Esophagus muscularis mucosa (tissue), 4 donors: ENCODE results near the gene ANXA7. TPM values are rescaled to one million over a fixed set of nuclear protein-coding genes. Genes with fewer than 3 reads are reported as not detected.

ENCODE experiments used
- DNase-seq: peaks from one replicate; pipeline ENCODE4 v3.0.0-alpha.2; 2017; ENCODE audit errors: extremely low spot score
- H3K27ac ChIP-seq, 4 donors: fragments of 200-600 bp; sonication (generic); replicated peaks in 1 of 4; 1 replicate in 3 of 4; 2 replicates in 1 of 4; pipeline ENCODE4 v1.5.1; 2016 to 2019; ENCODE audit warnings: mild to moderate bottlenecking in 1 of 4
- H3K27me3 ChIP-seq, 4 donors: fragments of 200-600 bp; sonication (generic); one replicate each; pipeline versions ENCODE4 v1.5.1 to v1.6.0; 2016 to 2019
- H3K36me3 ChIP-seq, 4 donors: fragments of 200-600 bp; sonication (generic); one replicate each; pipeline ENCODE4 v1.5.1; 2016 to 2019
- H3K4me1 ChIP-seq, 4 donors: fragments of 200-600 bp; sonication (generic); one replicate each; pipeline ENCODE4 v1.5.1; 2016 to 2019
- H3K4me3 ChIP-seq, 4 donors: fragments of 200-600 bp; sonication (generic); 1 replicate in 2 of 4; 2 replicates in 2 of 4; pipeline ENCODE4 v1.5.1; 2016 to 2019; ENCODE audit warnings: mild to moderate bottlenecking in 4 of 4, moderate library complexity in 1 of 4
- H3K9me3 ChIP-seq, 4 donors: fragments of 200-600 bp; sonication (generic); 1 replicate in 3 of 4; 2 replicates in 1 of 4; pipeline ENCODE4 v1.5.1; 2016 to 2019
- CTCF ChIP-seq, 3 experiments: fragments of 200-600 bp in 2 of 3; fragments of 450-650 bp in 1 of 3; sonication (generic) in 2 of 3; IDR thresholded peaks; one replicate each; pipeline ENCODE4 v1.5.1; 2017 to 2019; ENCODE audit warnings: antibody characterized with exemption in 3 of 3, mild to moderate bottlenecking in 2 of 3, moderate library complexity in 1 of 3
- EP300 ChIP-seq: sonication (generic); formaldehyde crosslinking; IDR thresholded peaks from one replicate; pipeline ENCODE4 v1.6.1; 2017; ENCODE audit warnings: antibody characterized with exemption
- POLR2A ChIP-seq: fragments of 450-650 bp; IDR thresholded peaks from one replicate; pipeline ENCODE4 v1.6.1; 2017; ENCODE audit warnings: antibody characterized with exemption, moderate library complexity, mild to moderate bottlenecking, low read depth
- POLR2AphosphoS5 ChIP-seq, 2 donors: sonication (generic); formaldehyde crosslinking; IDR thresholded peaks; one replicate each; pipeline ENCODE4 v1.6.1; 2017; ENCODE audit warnings: antibody characterized with exemption in 2 of 2
- WGBS: methylation state at CpG from one replicate; pipeline ENCODE4 v1.1.5; 2018; 5-methylcytosine and 5-hydroxymethylcytosine counted together
- intact Hi-C: fragments of 100-400 bp; cut with DNase I; formaldehyde crosslinking; loops from one replicate; pipeline ENCODE4 v1.15.1; 2023
- total RNA-seq, 4 donors: library from RNA; depleted of rRNA; stranded (reverse); fragments of >200 nt; gene quantifications; one replicate each; pipeline versions ENCODE4 v1.1.0 to v1.2.1, GENCODE V29; 2016

Gene ANXA7
- total RNA-seq, 4 donors from 2014 or later = 105 to 135 (median 128) TPM

DNA sequence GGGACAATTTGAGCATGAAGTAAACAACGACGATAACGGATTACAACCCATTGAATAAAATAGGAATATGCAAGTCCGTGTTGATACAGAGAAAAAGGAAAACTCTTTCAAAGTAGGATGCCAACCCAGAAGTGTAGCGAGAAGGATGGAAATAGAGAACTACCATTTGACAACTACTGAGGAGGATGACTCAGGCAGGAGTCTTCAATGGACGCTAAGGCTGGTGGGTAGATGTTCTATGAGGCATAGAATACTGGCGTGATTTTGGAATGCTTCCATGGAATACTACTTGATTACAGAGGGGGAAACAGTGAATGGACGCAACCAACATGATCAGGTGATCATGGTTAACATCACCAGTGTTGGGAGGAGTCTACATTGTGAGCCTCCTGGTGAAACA is 54.4 kb downstream of the ANXA7 start:
- Histone ChIP-seq H3K9me3 (no peaks in the 10 kb centered on the region), H3K4me1 (peaks cover 5 to 17% (median 15%) of the 10 kb centered on the region in 4 donors), H3K36me3 (peaks cover 0 to 10% (median 4%) of the 10 kb centered on the region in 4 donors), H3K27me3 (no peaks in the 10 kb centered on the region), H3K27ac (no peak overlapping the region), H3K4me3 (peak overlapping the region in 1 of 4 donors; percentile 95)
- TF ChIP-seq CTCF (IDR thresholded peaks at IDR 0.05) (no peak), POLR2A (no peak), EP300 (no peak), POLR2AphosphoS5 (IDR thresholded peaks at IDR 0.05) (no peak)
- intact Hi-C loops = loop anchor here (5.0 kb wide), 1 partner anchor 97 kb away; no protein-coding TSS in a partner anchor
- 80% methylated on average over 8 of the region's 8 CpGs for WGBS
- DNase-seq = no peak

DNA sequence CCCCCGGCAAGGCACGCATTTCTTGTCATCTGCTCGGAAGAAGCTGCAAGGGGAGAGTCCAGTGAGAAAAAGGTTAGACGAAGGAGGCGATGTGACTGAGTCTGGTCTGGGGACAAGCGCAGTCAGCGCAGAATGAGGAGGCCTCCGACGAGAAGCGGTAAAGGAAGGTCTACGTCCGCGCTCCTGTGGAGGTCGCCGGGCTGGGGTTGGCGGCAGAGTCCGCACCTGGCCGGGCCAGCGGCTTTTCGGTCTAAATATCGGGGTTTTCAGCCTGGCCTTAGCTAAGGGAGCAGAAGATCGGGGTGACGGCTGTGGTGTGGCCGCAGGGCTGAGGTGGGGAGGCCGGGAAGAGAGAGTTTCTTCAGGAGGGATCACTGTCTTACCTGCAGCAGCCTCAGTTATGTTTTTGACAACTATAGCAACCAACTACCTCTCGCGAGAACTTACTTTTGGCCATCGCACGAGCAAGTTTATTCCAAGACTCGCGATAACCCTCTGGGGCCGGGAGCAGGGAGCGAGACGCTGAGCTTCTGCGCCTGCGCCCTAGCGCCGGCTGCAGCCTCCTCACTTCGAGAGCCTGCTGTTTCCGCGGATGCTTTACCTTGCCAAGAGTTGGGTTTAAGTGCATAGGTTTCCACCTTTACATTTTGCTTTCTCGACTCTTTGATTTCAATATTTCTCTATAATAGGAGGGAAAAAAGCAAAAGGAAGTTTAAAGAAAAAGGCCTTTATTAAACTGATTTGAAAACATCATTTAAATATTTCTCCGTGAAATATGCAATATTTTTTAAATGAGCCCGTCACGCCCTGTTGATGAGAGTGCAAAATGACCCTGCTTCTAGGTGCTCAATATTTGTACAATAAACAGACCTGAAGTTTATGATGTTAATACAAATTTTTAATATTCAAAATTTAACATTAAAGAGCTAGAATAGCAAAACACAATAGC is 55.3 kb downstream of the ANXA7 start, which contains the start of gene CFAP70:
TSS of gene CFAP70 (minus strand) at position 534 of the 949 bp plus-strand sequence. CDS start 4,068 bp downstream, outside the sequence.
- intact Hi-C loops = loop anchor here (5.0 kb wide), 1 partner anchor 96 kb away; no protein-coding TSS in a partner anchor
- WGBS = under 1% methylated on average over 45 of the region's 45 CpGs
- no peaks in the 10 kb centered on the region for H3K27me3 ChIP-seq
- H3K27ac ChIP-seq = peak within 1 kb of the TSS; percentile 61 to 75 (median 74)
- no peaks in the 10 kb centered on the region for H3K9me3 ChIP-seq
- peaks cover 5 to 17% (median 15%) of the 10 kb centered on the region in 4 donors for H3K4me1 ChIP-seq
- H3K36me3 ChIP-seq = peaks cover 0 to 3% (median 0%) of the 10 kb centered on the region in 4 donors
- H3K4me3 ChIP-seq = peak within 1 kb of the TSS; percentile 66 to 95 (median 78)
- TF ChIP-seq EP300 = no peak
- peak in 1 of 3 experiments; percentile 37 for TF ChIP-seq CTCF (IDR thresholded peaks at IDR 0.05)
- no peak for TF ChIP-seq POLR2A
- peak; percentile 54 to 81 for TF ChIP-seq POLR2AphosphoS5 (IDR thresholded peaks at IDR 0.05)
- DNase-seq = peak; percentile 94

DNA sequence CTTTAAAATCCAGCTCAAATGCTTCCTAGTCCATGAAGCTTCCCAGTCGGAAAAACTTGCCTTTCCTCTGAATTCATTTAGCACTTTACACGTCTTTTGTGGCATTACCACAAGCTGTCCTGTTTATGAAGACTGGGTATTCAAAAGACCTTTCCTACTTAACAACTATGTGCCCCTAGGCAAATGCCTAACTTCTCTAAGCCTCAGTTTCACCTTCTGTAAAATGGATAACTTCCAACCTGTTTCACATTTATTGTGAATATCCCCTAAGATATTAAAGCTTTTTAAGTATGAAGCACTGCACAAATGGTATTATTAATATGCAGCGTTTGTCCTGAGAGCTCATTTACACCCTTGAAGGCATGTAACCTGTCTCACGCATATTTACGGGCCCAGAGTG is 56.0 kb downstream of the ANXA7 start:
- Histone ChIP-seq H3K9me3 (no peaks in the 10 kb centered on the region), H3K27me3 (no peaks in the 10 kb centered on the region), H3K4me3 (peak overlapping the region; percentile 66 to 95 (median 78)), H3K27ac (peak overlapping the region in 3 of 4 donors; percentile 61 to 74 (median 74)), H3K4me1 (peaks cover 5 to 17% (median 15%) of the 10 kb centered on the region in 4 donors), H3K36me3 (peaks cover 0 to under 1% (median 0%) of the 10 kb centered on the region in 4 donors)
- intact Hi-C loops = loop anchor here (5.0 kb wide), 1 partner anchor 96 kb away; no protein-coding TSS in a partner anchor
- 47% methylated on average over 5 of the region's 5 CpGs for WGBS
- no peak for DNase-seq
- TF ChIP-seq CTCF (IDR thresholded peaks at IDR 0.05) = no peak
- TF ChIP-seq EP300 = no peak
- no peak for TF ChIP-seq POLR2AphosphoS5 (IDR thresholded peaks at IDR 0.05)
- TF ChIP-seq POLR2A = no peak

- Histone ChIP-seq H3K36me3 (no peaks in the 10 kb centered on the region), H3K27ac (no peak overlapping the region), H3K9me3 (no peaks in the 10 kb centered on the region), H3K27me3 (no peaks in the 10 kb centered on the region), H3K4me3 (no peak overlapping the region), H3K4me1 (peaks cover 5 to 17% (median 15%) of the 10 kb centered on the region in 4 donors)
- no peak for DNase-seq
- intact Hi-C loops = loop anchor here (5.0 kb wide), 1 partner anchor 95 kb away; no protein-coding TSS in a partner anchor
- TF ChIP-seq EP300 (no peak), CTCF (IDR thresholded peaks at IDR 0.05) (no peak), POLR2AphosphoS5 (IDR thresholded peaks at IDR 0.05) (no peak), POLR2A (no peak)
- 52% methylated on average over 4 of the region's 4 CpGs for WGBS
Observed at GRCh38 chr10:73357166-73357565, 56.7 kb downstream of the ANXA7 start.
